ENCODE measurements around the gene KLHDC3. TPM values are rescaled to one million over a fixed set of nuclear protein-coding genes. Genes with fewer than 3 reads are reported as not detected.
"Not testable (repeated sequence)": the region's sequence is repeated elsewhere in the genome, so short reads cannot be mapped to it uniquely, and the experiment has no call there.

The KLHDC3 gene
- total and polyA plus RNA-seq, 2 donors (not counting 3 experiments of a cell fraction or from before 2014, with no cell fraction given): 84.8 to 120 TPM

- Histone ChIP-seq H4K20me1 (replicated peaks; ENCODE audit: control insufficient read depth, extremely low read depth, insufficient read depth, low read length) (no peaks in the 10 kb centered on the region), H3K9ac (replicated peaks; ENCODE audit: extremely low read depth, insufficient read depth, low read length) (no peak overlapping the region), H3K9me1 (replicated peaks; ENCODE audit: control insufficient read depth, extremely low read depth, insufficient read depth, low read length) (no peaks in the 10 kb centered on the region), H3K4me2 (ENCODE audit: insufficient read depth, low read length) (no peak overlapping the region), H3K27ac (ENCODE audit: insufficient read depth, low read depth, low read length) (no peak overlapping the region), H3K27me3 (ENCODE audit: control insufficient read depth in 2 of 2, insufficient read depth in 2 of 2, low read length in 2 of 2) (no peaks in the 10 kb centered on the region), H3K79me2 (ENCODE audit: control insufficient read depth, insufficient read depth, low read length) (no peaks in the 10 kb centered on the region), H2AFZ (ENCODE audit: low read depth, low read length) (no peak overlapping the region), H3K4me1 (ENCODE audit: control insufficient read depth, extremely low read depth, insufficient read depth, low read length) (no peaks in the 10 kb centered on the region), H3K9me3 (replicated peaks; ENCODE audit: control insufficient read depth, insufficient read depth, low read length) (no peaks in the 10 kb centered on the region), H3K4me3 (replicated peaks in 1 of 3; ENCODE audit: insufficient read depth in 1 of 3, low read depth in 1 of 3, low read length in 3 of 3) (no peak overlapping the region), H3K36me3 (ENCODE audit: control insufficient read depth in 2 of 2, extremely low read depth in 1 of 2, insufficient read depth in 2 of 2, low read length in 2 of 2) (peaks cover 5 to 50% of the 10 kb centered on the region in 2 experiments)
- FAIRE-seq (no peak), DNase-seq (ENCODE audit: low read depth, low spot score) (no peak)
- TF ChIP-seq MYC (IDR thresholded peaks at IDR 0.05; ENCODE audit: low read depth, low read length): no peak
- ChIA-PET CTCF (no interaction called here), POLR2A (no interaction called here)
- intact Hi-C loops (cut with micrococcal nuclease): no loop called here
- dilution Hi-C loops (cut with MboI; ENCODE audit: extremely low pct_ligation_motif_present, low sequenced_read_pairs): no loop called here
- BruUV-seq (replicated peaks): no TSS peak
These were observed 24.7 kb downstream of the KLHDC3 start for GRCh38 chr6:43038727-43039126.

DNA sequence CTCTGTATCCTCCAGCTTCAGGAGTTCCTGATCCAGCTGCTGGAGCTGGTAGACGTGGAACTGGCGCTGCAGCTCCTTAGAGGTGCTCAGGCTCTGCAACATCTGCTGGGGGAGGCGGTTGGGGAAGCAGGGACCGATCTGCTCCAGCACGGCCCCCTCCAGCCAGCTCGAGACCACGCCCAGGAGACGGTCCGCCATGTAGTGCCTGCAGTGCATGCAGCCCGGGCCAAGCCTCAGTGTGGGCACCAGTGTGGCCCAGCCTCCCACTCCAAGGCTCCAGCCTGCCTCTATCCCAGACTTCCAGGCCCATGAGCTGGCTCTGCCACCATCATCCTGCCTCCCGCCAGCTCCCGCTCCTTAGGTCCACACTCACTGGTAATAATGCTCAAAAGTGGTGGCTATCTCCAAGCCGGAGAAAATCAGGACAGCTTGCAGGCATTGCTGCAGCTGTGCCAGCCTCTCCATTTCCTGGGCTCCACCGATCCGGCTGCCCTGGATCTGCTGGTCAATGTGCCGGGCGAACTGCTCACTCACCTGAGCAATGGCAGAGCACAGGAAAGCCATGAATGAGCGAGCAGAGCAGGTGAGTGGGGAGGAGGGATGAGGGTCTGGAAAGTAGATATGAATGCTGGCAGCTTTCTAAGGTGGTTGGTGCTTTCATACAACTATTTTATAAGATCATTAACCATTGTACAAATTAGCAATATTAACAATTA lies 26.7 kb downstream of the KLHDC3 start:
- H3K4me2 ChIP-seq (ENCODE audit: insufficient read depth, low read length): no peak overlapping the region
- CTCF ChIA-PET: interaction anchor here (0.6 to 1.2 kb wide), 2 partner anchors 9 to 259 kb away, joined by 3 read pairs; partner anchors contain the start of gene BICRAL
- no peaks in the 10 kb centered on the region for H3K4me1 ChIP-seq (ENCODE audit: control insufficient read depth, extremely low read depth, insufficient read depth, low read length)
- POLR2A ChIA-PET: no interaction called here
- no peaks in the 10 kb centered on the region for H3K27me3 ChIP-seq (ENCODE audit: control insufficient read depth in 2 of 2, insufficient read depth in 2 of 2, low read length in 2 of 2)
- no peak for DNase-seq (ENCODE audit: low read depth, low spot score)
- H3K9me1 ChIP-seq (replicated peaks; ENCODE audit: control insufficient read depth, extremely low read depth, insufficient read depth, low read length): no peaks in the 10 kb centered on the region
- H3K36me3 ChIP-seq (ENCODE audit: control insufficient read depth in 2 of 2, extremely low read depth in 1 of 2, insufficient read depth in 2 of 2, low read length in 2 of 2): peaks cover 5 to 55% of the 10 kb centered on the region in 2 experiments
- H3K9me3 ChIP-seq (replicated peaks; ENCODE audit: control insufficient read depth, insufficient read depth, low read length): no peaks in the 10 kb centered on the region
- TF ChIP-seq, protein P1, sequence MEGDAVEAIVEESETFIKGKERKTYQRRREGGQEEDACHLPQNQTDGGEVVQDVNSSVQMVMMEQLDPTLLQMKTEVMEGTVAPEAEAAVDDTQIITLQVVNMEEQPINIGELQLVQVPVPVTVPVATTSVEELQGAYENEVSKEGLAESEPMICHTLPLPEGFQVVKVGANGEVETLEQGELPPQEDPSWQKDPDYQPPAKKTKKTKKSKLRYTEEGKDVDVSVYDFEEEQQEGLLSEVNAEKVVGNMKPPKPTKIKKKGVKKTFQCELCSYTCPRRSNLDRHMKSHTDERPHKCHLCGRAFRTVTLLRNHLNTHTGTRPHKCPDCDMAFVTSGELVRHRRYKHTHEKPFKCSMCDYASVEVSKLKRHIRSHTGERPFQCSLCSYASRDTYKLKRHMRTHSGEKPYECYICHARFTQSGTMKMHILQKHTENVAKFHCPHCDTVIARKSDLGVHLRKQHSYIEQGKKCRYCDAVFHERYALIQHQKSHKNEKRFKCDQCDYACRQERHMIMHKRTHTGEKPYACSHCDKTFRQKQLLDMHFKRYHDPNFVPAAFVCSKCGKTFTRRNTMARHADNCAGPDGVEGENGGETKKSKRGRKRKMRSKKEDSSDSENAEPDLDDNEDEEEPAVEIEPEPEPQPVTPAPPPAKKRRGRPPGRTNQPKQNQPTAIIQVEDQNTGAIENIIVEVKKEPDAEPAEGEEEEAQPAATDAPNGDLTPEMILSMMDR (IDR thresholded peaks at IDR 0.05; ENCODE audit: extremely low read depth in 1 of 2, insufficient read depth in 1 of 2, low read depth in 1 of 2, low read length in 2 of 2): no peak
- TF ChIP-seq JUN (IDR thresholded peaks at IDR 0.05; ENCODE audit: borderline replicate concordance, insufficient read depth, insufficient read length, low read depth) (no peak), GATA2 (IDR thresholded peaks at IDR 0.05; ENCODE audit: insufficient read depth, insufficient read length, low read depth, low read length) (no peak), FOS (IDR thresholded peaks at IDR 0.05; ENCODE audit: borderline replicate concordance, insufficient read depth, low read length) (no peak), EZH2 (IDR thresholded peaks at IDR 0.05; ENCODE audit: borderline replicate concordance, low read depth, low read length, severe bottlenecking) (no peak), POLR2A (IDR thresholded peaks at IDR 0.05; ENCODE audit: low read depth, low read length) (no peak), MYC (IDR thresholded peaks at IDR 0.05; ENCODE audit: low read depth, low read length) (no peak)
- TF ChIP-seq, protein P2, sequence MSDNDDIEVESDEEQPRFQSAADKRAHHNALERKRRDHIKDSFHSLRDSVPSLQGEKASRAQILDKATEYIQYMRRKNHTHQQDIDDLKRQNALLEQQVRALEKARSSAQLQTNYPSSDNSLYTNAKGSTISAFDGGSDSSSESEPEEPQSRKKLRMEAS (IDR thresholded peaks at IDR 0.05; ENCODE audit: insufficient read depth, insufficient read length): no peak
- no peak overlapping the region for H3K9ac ChIP-seq (replicated peaks; ENCODE audit: extremely low read depth, insufficient read depth, low read length)
- H2AFZ ChIP-seq (ENCODE audit: low read depth, low read length): no peak overlapping the region
- dilution Hi-C loops (cut with MboI; ENCODE audit: extremely low pct_ligation_motif_present, low sequenced_read_pairs): no loop called here
- BruUV-seq (replicated peaks): no TSS peak
- H3K4me3 ChIP-seq (replicated peaks in 1 of 3; ENCODE audit: insufficient read depth in 1 of 3, low read depth in 1 of 3, low read length in 3 of 3): no peak overlapping the region
- intact Hi-C loops (cut with micrococcal nuclease): no loop called here
- H3K27ac ChIP-seq (ENCODE audit: insufficient read depth, low read depth, low read length): no peak overlapping the region
- FAIRE-seq: no peak
- no peaks in the 10 kb centered on the region for H3K79me2 ChIP-seq (ENCODE audit: control insufficient read depth, insufficient read depth, low read length)
- no peaks in the 10 kb centered on the region for H4K20me1 ChIP-seq (replicated peaks; ENCODE audit: control insufficient read depth, extremely low read depth, insufficient read depth, low read length)

DNA sequence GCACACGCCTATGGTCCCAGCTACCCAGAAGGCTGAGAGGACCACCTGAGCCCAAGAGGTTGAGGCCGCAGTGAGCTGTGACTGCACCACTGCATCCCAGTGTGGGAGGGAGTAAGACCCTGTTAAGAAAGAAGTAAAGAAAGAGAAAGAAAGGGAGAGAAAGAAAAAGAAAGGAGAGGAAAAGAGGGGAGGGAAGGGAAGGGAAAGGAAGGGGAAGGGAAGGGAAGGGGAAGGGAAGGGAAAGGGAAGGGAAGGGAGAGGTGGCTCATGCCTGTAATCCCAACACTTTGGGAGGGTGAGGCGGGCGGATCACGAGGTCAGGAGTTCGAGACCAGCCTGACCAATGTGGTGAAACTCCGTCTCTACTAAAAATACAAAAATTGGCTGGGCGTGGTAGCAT lies 27.4 kb downstream of the KLHDC3 start:
- POLR2A ChIA-PET: interaction anchor here (0.6 kb wide), 1 partner anchor 240 kb away, joined by 3 read pairs; no protein-coding TSS in a partner anchor
- H3K9me3 ChIP-seq (replicated peaks; ENCODE audit: control insufficient read depth, insufficient read depth, low read length); H3K9me1 ChIP-seq (replicated peaks; ENCODE audit: control insufficient read depth, extremely low read depth, insufficient read depth, low read length); H3K27me3 ChIP-seq (ENCODE audit: control insufficient read depth in 2 of 2, insufficient read depth in 2 of 2, low read length in 2 of 2); H3K79me2 ChIP-seq (ENCODE audit: control insufficient read depth, insufficient read depth, low read length); H3K9ac ChIP-seq (replicated peaks; ENCODE audit: extremely low read depth, insufficient read depth, low read length); FAIRE-seq; H3K4me2 ChIP-seq (ENCODE audit: insufficient read depth, low read length); H4K20me1 ChIP-seq (replicated peaks; ENCODE audit: control insufficient read depth, extremely low read depth, insufficient read depth, low read length); H3K27ac ChIP-seq (ENCODE audit: insufficient read depth, low read depth, low read length); H2AFZ ChIP-seq (ENCODE audit: low read depth, low read length); H3K4me1 ChIP-seq (ENCODE audit: control insufficient read depth, extremely low read depth, insufficient read depth, low read length); dilution Hi-C loops (cut with MboI; ENCODE audit: extremely low pct_ligation_motif_present, low sequenced_read_pairs); DNase-seq (ENCODE audit: low read depth, low spot score); intact Hi-C loops (cut with micrococcal nuclease); BruUV-seq (replicated peaks); H3K4me3 ChIP-seq (replicated peaks in 1 of 3; ENCODE audit: insufficient read depth in 1 of 3, low read depth in 1 of 3, low read length in 3 of 3): not testable (repeated sequence)
- peaks cover 5 to 57% of the 10 kb centered on the region in 2 experiments for H3K36me3 ChIP-seq (ENCODE audit: control insufficient read depth in 2 of 2, extremely low read depth in 1 of 2, insufficient read depth in 2 of 2, low read length in 2 of 2)
- CTCF ChIA-PET: interaction anchor here (1.1 kb wide), 1 partner anchor 102 kb away, joined by 3 read pairs; no protein-coding TSS in a partner anchor
